LNCaP clone FGC (cell line): ENCODE data around the gene CDK14.

Source experiments
- DNase-seq: peaks from one replicate; pipeline ENCODE4 v3.0.0-alpha.2; 2011; ENCODE audit warnings: low read depth
- H3K4me3 ChIP-seq: 2 replicates; pipeline ENCODE4 v1.5.1; 2011; ENCODE audit warnings: mild to moderate bottlenecking, low read depth, low read length, control low read depth
- TF ChIP-seq, protein P1 (sequence below): IDR thresholded peaks from 2 replicates; pipeline ENCODE4 v1.5.1; 2012; ENCODE audit warnings: mild to moderate bottlenecking; ENCODE audit not compliant: control insufficient read depth, insufficient read depth; ENCODE audit errors: extremely low read depth

The CDK14 gene

DNA sequence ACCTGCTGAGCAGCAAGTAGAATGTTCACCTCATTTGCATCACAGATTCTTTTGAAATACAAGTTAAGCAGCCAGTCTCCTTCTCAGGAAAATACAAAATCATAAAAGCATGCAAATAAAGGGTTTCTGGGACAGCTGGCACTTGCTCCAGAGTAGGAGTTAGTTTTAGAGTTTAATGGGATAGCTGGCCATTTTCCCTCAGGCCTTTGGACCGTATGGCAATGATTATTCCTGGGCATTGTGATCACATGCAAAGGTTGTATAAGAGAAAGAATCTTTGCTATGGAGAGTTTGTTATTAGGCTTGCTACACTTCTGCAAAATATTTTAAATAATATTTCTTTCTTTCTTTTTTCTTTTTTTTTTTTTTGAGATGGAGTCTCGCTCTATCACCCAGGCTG is 240.8 kb downstream of the CDK14 start:
- TF ChIP-seq, protein P1, sequence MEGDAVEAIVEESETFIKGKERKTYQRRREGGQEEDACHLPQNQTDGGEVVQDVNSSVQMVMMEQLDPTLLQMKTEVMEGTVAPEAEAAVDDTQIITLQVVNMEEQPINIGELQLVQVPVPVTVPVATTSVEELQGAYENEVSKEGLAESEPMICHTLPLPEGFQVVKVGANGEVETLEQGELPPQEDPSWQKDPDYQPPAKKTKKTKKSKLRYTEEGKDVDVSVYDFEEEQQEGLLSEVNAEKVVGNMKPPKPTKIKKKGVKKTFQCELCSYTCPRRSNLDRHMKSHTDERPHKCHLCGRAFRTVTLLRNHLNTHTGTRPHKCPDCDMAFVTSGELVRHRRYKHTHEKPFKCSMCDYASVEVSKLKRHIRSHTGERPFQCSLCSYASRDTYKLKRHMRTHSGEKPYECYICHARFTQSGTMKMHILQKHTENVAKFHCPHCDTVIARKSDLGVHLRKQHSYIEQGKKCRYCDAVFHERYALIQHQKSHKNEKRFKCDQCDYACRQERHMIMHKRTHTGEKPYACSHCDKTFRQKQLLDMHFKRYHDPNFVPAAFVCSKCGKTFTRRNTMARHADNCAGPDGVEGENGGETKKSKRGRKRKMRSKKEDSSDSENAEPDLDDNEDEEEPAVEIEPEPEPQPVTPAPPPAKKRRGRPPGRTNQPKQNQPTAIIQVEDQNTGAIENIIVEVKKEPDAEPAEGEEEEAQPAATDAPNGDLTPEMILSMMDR, result no peak
- no peak for DNase-seq
- no peak overlapping the region for H3K4me3 ChIP-seq

DNA sequence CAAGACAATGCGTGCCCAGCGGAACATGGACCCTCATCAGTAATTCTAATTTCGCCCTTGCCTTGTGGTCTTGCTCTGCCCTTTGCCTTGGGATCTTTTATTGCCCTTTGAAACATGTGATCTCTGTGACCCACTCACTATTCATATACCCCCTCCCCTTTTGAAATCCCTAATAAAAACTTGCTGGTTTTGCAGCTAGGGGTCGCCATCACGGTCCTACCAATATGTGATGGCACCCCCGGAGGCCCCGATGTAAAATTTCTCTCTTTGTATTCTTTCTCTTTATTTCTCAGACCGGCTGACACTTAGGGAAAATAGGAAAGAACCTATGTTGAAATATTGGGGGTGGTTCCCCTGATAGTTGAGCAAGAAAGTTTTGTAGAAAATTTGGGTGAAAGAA is 242.7 kb downstream of the CDK14 start:
- TF ChIP-seq, protein P1, result no peak
- H3K4me3 ChIP-seq, result no peak overlapping the region
- DNase-seq, result no peak

DNA sequence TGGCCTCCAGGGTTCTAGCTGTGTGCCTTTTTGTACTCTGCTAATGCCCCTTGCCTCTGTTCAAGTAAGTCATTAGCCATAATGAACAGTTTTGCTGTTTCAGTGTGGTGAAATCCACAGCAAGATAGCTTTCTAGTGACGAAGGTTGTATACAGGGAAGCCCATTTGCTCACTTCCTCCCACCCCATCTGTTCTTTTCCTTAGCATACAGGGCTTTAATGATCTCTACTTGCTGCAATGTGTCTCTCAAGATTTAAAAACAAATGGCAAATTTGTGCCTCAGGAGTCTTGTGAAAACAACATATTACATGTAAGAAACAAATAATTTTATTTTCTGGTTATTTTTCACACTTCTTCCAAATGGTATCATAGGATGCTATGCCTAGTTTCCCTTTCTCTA is 243.2 kb downstream of the CDK14 start:
- TF ChIP-seq, protein P1, result no peak
- no peak for DNase-seq
- H3K4me3 ChIP-seq, result no peak overlapping the region

DNA sequence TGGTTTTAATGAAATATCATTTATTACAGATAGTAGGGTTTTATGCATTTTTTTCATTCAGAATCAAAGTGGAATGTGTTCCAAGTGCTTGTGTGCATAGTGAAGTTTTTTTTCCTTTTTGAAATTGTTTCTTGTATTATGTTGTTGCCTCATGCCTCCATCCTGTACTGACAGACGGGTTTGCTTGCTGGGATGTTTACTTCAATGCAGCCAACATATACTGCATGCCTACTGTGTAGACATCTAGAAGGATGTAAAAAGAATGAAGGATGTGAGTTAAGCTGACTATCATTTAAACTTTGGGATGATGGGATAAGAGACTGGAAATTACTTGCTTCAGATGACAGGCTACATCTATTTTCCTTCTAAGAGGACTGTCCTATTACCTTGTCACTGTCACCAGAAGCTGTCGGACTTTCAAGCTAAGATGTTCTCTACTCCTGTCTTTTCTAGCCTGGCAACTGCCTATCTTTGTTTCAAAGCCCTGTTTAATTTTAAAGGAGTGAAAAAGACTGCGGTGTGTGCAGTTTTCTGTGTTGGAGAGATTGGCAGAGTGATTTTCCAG is 243.7 kb downstream of the CDK14 start:
- DNase-seq, result no peak
- H3K4me3 ChIP-seq, result no peak overlapping the region
- TF ChIP-seq, protein P1, result no peak

DNA sequence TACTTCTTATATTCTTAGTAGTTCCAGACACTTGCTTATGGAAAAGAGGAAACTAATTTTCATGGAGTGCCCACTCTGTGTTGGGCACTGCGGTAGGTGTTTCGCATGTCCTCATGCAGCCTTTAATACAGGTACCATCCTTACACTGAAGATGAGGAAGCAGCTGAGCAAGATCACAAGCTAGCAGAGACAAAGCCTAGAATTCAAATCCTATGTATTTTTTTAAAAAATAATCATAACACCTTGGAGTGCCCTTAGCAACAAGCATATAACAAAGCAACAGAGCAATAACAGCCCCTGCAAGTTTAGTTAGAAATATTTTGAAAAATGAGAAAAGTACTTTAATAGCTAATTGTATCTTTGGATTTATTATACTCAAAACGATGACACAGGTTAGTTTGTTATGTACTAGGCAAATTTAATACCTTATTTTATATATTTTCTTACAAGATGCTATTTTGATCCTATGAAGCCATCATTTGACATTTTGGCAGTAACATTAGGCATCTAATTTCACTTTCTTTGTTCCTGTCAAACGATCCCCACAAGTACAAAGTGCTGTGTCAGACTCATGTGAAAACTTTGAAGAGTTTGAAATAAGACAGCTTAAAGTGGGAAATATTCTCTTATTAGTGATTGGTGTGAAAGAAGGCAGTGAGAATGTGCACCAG is 245.8 kb downstream of the CDK14 start:
- TF ChIP-seq, protein P1, result no peak
- DNase-seq, result no peak
- no peak overlapping the region for H3K4me3 ChIP-seq

DNA sequence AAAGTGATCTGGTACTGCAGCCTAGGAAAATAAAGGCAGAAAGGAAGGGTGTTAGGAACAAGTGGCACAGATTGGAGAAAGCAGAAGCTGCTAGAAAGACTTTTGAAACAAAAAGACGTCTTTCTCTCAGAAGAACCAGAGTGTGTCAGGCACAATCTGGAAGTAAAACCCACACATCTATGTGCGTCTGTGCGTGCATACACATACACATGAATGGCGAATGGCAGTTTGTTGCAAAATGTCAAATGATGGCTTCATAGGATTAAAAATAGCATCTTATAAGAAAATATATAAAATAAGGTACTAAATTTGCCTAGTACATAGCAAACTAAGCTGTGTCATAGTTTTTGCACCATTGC is 246.3 kb downstream of the CDK14 start:
- no peak overlapping the region for H3K4me3 ChIP-seq
- no peak for DNase-seq
- TF ChIP-seq, protein P1, result no peak

DNA sequence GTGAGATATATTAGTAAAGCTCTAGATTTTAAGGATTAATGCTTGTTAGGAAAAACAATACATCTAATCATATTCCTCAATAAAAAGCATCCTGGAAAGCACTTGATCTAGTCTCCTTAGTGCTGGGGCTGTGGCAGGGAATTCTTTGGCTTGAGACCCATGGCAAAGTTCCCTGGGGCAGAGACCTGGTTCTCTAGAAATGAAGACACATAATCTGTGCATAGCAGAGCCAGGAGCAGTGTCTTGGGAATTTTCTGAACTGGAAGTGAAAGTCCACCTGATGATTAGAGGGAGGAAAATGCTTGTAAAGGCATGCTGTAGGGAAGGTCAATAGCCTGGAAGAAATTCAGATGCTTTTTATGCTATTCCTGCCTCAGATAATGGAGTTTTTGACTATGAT is 247.4 kb downstream of the CDK14 start:
- TF ChIP-seq, protein P1, result no peak
- DNase-seq, result no peak
- H3K4me3 ChIP-seq, result no peak overlapping the region
